Stimulated activated CD8-positive, alpha-beta memory T cell treated with anti-CD3 and anti-CD28 coated beads, Interleukin-7, amount 100 ng/mL, for 48 hours (primary cell): ENCODE data around the gene MPRIP.

Source experiments
- DNase-seq, 2 donors: peaks; one replicate each; pipeline ENCODE4 v3.0.0-alpha.2; 2020; ENCODE audit warnings: low read depth in 1 of 2; ENCODE audit errors: extremely low read depth in 1 of 2

Gene MPRIP

GRCh38 chr17:17203173-17203730 lies 161.0 kb downstream of the MPRIP start:
- no peak for DNase-seq

GRCh38 chr17:17204041-17204591 lies 161.9 kb downstream of the MPRIP start:
- no peak for DNase-seq

GRCh38 chr17:17204635-17205231 lies 162.5 kb downstream of the MPRIP start:
- DNase-seq = no peak

GRCh38 chr17:17205368-17206123 lies 163.3 kb downstream of the MPRIP start:
- DNase-seq = peak; percentile 37 to 40

GRCh38 chr17:17206124-17206912 lies 164.1 kb downstream of the MPRIP start, which contains the start of gene PLD6:
Gene PLD6, minus strand, starts transcription at chr17:17206333. Its CDS starts 47 bp downstream, at chr17:17206286.
- peak; percentile 82 to 84 for DNase-seq

GRCh38 chr17:17206913-17207335 lies 164.7 kb downstream of the MPRIP start:
- DNase-seq = no peak

GRCh38 chr17:17207998-17208397 lies 165.7 kb downstream of the MPRIP start:
- DNase-seq = no peak

GRCh38 chr17:17213775-17214174 lies 171.5 kb downstream of the MPRIP start:
- no peak for DNase-seq

GRCh38 chr17:17214646-17215436 lies 172.6 kb downstream of the MPRIP start:
- DNase-seq = no peak

GRCh38 chr17:17215575-17215974 lies 173.3 kb downstream of the MPRIP start:
- no peak for DNase-seq

- DNase-seq = no peak
Measured at GRCh38 chr17:17216236-17216635, 174.0 kb downstream of the MPRIP start.

GRCh38 chr17:17216776-17217175 lies 174.5 kb downstream of the MPRIP start:
- DNase-seq = no peak

- no peak for DNase-seq
Measured at GRCh38 chr17:17217995-17218394, 175.7 kb downstream of the MPRIP start.

GRCh38 chr17:17220529-17220928 lies 178.3 kb downstream of the MPRIP start:
- no peak for DNase-seq

- no peak for DNase-seq
Measured at GRCh38 chr17:17221329-17221728, 179.1 kb downstream of the MPRIP start.

- DNase-seq = no peak
Measured at GRCh38 chr17:17223736-17224135, 181.5 kb downstream of the MPRIP start.

GRCh38 chr17:17224137-17224536 lies 181.9 kb downstream of the MPRIP start:
- no peak for DNase-seq

- DNase-seq = no peak
Measured at GRCh38 chr17:17225901-17226300, 183.6 kb downstream of the MPRIP start.

GRCh38 chr17:17226451-17227265 lies 184.4 kb downstream of the MPRIP start:
- DNase-seq = no peak
